ENCODE data around the gene ETNK2. TPM values are rescaled to one million over a fixed set of nuclear protein-coding genes. Genes with fewer than 3 reads are reported as not detected.

The ETNK2 gene
- total and polyA plus RNA-seq, 2 of the 4 experiments (the other 2 are of a cell fraction) = 18.9 to 26.0 TPM

DNA sequence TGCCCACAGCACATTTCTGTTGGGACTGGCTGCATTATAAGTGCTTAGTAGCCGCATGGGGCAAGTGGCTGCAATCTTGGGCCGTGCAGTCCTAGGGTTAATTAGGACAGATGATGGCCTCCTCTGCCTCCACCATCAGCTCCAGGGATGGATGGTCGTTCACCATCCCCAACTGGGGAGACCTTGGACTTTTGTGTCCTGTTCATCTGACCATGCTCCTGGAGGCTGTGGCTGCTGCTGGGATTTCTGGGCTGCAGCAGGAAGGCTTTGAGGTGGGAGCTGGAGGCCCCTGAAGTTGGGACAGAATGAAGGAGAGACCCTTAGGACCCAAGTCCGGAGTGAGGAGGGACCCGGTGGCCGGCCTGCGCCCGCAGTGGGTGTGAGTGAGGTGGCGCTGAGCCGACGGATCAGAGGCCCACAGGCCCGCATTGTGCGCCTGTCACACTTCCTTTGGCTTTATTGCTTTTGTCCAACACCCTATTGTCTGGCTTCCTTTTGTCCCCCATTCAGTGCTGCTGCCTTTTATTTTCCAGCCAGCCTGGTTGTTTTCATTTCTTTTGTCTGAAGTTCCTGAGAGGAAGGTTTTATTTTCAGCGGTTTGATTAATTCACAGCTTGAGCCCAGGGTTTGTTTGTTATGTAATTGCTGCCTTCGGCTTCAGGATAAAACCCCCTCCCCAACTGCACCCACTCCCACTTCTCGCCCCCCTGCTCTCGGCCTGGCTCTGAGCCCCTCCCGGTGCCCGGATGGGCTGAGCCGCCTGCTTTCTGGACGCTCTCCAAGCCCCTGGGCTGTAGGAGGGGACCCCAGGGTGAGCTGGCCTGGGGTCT is 43.3 kb downstream of the ETNK2 start:
- intact Hi-C loops (cut with micrococcal nuclease) (no loop called here), dilution Hi-C loops (cut with HindIII; ENCODE audit: low sequenced_read_pairs, unreplicated experiment) (no loop called here), in situ Hi-C loops (cut with MboI; ENCODE audit: low sequenced_read_pairs) (no loop called here)
- no peak overlapping the region for H4K5ac ChIP-seq (ENCODE audit: low read depth, low read length)
- H3K9me1 ChIP-seq (ENCODE audit: insufficient read depth, low read length) = peaks cover 3% of the 10 kb centered on the region
- no peak overlapping the region for H3K4me2 ChIP-seq (ENCODE audit: low read depth, low read length)
- H3K79me1 ChIP-seq (ENCODE audit: low read depth in 1 of 2, low read length in 2 of 2) = peaks cover 0 to 7% of the 10 kb centered on the region in 2 experiments; a peak in 2 of 4 replicates
- no peak overlapping the region for H3K4ac ChIP-seq (ENCODE audit: low read depth, low read length)
- H3K9ac ChIP-seq (ENCODE audit: low read depth, low read length) = no peak overlapping the region
- H2AK5ac ChIP-seq (ENCODE audit: low read depth, low read length) = no peak overlapping the region
- no peak overlapping the region for H3K56ac ChIP-seq (ENCODE audit: extremely low read depth, insufficient read depth, low read length)
- no peaks in the 10 kb centered on the region for H3K9me3 ChIP-seq (ENCODE audit: control insufficient read depth, insufficient read depth, low read length)
- H3K14ac ChIP-seq (replicated peaks; ENCODE audit: low read depth, low read length) = no peak overlapping the region
- CTCF ChIA-PET = interaction anchor here (0.9 kb wide), 1 partner anchor 237 kb away, joined by 3 read pairs; no protein-coding TSS in a partner anchor
- H4K20me1 ChIP-seq (ENCODE audit: insufficient read depth, low read length) = no peaks in the 10 kb centered on the region; the same call in none of the 2 replicates
- no peak overlapping the region for H3K23ac ChIP-seq (ENCODE audit: low read depth, low read length)
- H2BK20ac ChIP-seq (ENCODE audit: low read depth, low read length) = no peak overlapping the region
- H4K8ac ChIP-seq (ENCODE audit: low read depth in 2 of 2, low read length in 2 of 2) = no peak overlapping the region
- H3K4me3 ChIP-seq (ENCODE audit: insufficient read depth, low read depth, low read length) = no peak overlapping the region
- H3K4me1 ChIP-seq (ENCODE audit: control insufficient read depth, insufficient read depth, low read length) = peaks cover 7% of the 10 kb centered on the region; the same call in 1 of the 2 replicates
- no peaks in the 10 kb centered on the region for H3K27me3 ChIP-seq (ENCODE audit: control insufficient read depth, insufficient read depth, low read length)
- no peak overlapping the region for H4K91ac ChIP-seq (ENCODE audit: insufficient read depth, low read depth, low read length)
- no peak for DNase-seq
- ATAC-seq (ENCODE audit: low read depth) = no peak
- H2BK15ac ChIP-seq (ENCODE audit: low read depth, low read length) = no peak overlapping the region
- H2BK120ac ChIP-seq (ENCODE audit: low read depth, low read length) = no peak overlapping the region
- no peak for TF ChIP-seq CHD1 (IDR thresholded peaks at IDR 0.05; ENCODE audit: low read depth, low read length)
- TF ChIP-seq, protein P1, sequence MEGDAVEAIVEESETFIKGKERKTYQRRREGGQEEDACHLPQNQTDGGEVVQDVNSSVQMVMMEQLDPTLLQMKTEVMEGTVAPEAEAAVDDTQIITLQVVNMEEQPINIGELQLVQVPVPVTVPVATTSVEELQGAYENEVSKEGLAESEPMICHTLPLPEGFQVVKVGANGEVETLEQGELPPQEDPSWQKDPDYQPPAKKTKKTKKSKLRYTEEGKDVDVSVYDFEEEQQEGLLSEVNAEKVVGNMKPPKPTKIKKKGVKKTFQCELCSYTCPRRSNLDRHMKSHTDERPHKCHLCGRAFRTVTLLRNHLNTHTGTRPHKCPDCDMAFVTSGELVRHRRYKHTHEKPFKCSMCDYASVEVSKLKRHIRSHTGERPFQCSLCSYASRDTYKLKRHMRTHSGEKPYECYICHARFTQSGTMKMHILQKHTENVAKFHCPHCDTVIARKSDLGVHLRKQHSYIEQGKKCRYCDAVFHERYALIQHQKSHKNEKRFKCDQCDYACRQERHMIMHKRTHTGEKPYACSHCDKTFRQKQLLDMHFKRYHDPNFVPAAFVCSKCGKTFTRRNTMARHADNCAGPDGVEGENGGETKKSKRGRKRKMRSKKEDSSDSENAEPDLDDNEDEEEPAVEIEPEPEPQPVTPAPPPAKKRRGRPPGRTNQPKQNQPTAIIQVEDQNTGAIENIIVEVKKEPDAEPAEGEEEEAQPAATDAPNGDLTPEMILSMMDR (conservative IDR thresholded peaks at IDR 0.05; ENCODE audit: low read depth, low read length) = no peak
- TF ChIP-seq RFX5 (IDR thresholded peaks at IDR 0.05; ENCODE audit: low read depth, low read length) = no peak
- TF ChIP-seq RAD21 (IDR thresholded peaks at IDR 0.05; ENCODE audit: low read length) = no peak
- no peak for TF ChIP-seq MAFK (IDR thresholded peaks at IDR 0.05; ENCODE audit: low read depth, low read length)
- no peak for TF ChIP-seq MXI1 (IDR thresholded peaks at IDR 0.05; ENCODE audit: borderline replicate concordance, low read depth, low read length)
- H2BK5ac ChIP-seq (ENCODE audit: low read depth, low read length, poor library complexity, severe bottlenecking) = no peak overlapping the region
- H2AK9ac ChIP-seq (replicated peaks; ENCODE audit: low read depth, low read length, poor library complexity) = no peak overlapping the region
- no peaks in the 10 kb centered on the region for H3K36me3 ChIP-seq (ENCODE audit: control insufficient read depth, insufficient read depth, low read length)
- POLR2A ChIA-PET (ENCODE audit: unreplicated experiment) = no interaction called here
- no peak overlapping the region for H2AFZ ChIP-seq (replicated peaks; ENCODE audit: low read length, poor library complexity)
- BruUV-seq (replicated peaks) = no TSS peak
- no CpG with 5 or more reads among the region's 21 CpGs for WGBS, 2 experiments (ENCODE audit: extremely low coverage in 2 of 2, insufficient read length in 1 of 2)
- no peak overlapping the region for H3K27ac ChIP-seq (ENCODE audit: insufficient read depth, low read length)
- H3K18ac ChIP-seq (ENCODE audit: low read depth, low read length) = no peak overlapping the region
